ENCODE measurements around the gene CFAP119.

DNA sequence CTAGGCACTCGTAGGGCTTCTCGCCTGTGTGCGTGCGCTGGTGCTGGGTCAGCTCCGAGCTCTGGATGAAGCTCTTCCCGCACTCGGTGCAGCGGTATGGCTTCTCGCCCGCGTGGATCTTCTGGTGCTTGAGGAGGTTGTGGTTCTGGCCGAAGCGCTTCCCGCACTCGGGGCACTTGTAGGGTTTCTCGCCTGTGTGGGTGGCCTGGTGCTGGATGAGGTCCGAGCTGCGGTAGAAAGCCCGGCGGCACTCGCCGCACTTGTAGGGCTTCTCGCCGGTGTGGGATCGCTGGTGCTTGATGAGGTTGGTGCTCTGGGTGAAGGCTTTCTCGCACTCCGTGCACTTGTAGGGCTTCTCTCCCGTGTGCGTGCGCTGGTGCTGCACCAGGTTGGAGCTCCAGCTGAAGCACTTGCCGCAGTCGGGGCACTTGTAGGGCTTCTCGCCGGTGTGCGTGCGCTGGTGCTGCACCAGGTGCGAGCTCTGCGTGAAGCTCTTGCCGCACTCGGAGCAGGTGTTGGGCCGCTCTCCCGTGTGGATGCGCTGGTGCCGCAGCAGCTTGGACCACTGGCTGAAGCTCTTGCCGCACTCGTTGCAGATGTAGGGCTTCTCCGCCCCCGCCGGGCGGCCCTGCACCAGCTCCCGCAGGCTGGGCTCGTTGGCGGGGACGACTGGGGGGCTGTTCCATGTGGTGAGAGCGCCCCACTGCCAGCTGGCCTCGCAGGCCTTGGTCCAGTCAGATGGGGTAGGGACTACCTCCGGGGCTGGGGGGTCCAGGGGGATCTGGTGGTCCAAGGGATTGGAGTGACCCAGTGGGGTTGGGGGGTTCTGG lies 21.6 kb upstream of the CFAP119 start:
- TF ChIP-seq, protein P1, sequence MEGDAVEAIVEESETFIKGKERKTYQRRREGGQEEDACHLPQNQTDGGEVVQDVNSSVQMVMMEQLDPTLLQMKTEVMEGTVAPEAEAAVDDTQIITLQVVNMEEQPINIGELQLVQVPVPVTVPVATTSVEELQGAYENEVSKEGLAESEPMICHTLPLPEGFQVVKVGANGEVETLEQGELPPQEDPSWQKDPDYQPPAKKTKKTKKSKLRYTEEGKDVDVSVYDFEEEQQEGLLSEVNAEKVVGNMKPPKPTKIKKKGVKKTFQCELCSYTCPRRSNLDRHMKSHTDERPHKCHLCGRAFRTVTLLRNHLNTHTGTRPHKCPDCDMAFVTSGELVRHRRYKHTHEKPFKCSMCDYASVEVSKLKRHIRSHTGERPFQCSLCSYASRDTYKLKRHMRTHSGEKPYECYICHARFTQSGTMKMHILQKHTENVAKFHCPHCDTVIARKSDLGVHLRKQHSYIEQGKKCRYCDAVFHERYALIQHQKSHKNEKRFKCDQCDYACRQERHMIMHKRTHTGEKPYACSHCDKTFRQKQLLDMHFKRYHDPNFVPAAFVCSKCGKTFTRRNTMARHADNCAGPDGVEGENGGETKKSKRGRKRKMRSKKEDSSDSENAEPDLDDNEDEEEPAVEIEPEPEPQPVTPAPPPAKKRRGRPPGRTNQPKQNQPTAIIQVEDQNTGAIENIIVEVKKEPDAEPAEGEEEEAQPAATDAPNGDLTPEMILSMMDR (IDR thresholded peaks at IDR 0.05), result no peak
- no peak for TF ChIP-seq POLR2A (IDR thresholded peaks at IDR 0.05)

Measured in sigmoid colon (tissue), 3 donors.